Measurements from ENCODE around the gene MRPL18.
"Not testable (repeated sequence)": the region's sequence is repeated elsewhere in the genome, so short reads cannot be mapped to it uniquely, and the experiment has no call there.

Gene MRPL18

GRCh38 chr6:159817951-159818739, 27.9 kb downstream of the MRPL18 start:
- no peak for DNase-seq (ENCODE audit: low spot score)

GRCh38 chr6:159819098-159819497, 28.8 kb downstream of the MRPL18 start:
- DNase-seq (ENCODE audit: low spot score): no peak

GRCh38 chr6:159819932-159820640, 29.8 kb downstream of the MRPL18 start:
- DNase-seq (ENCODE audit: low spot score): peak; percentile 27

- DNase-seq (ENCODE audit: low spot score): no peak
These were observed 30.9 kb downstream of the MRPL18 start for GRCh38 chr6:159821122-159821521.

GRCh38 chr6:159821726-159822125, 31.5 kb downstream of the MRPL18 start:
- no peak for DNase-seq (ENCODE audit: low spot score)

- DNase-seq (ENCODE audit: low spot score): no peak
These were observed 33.7 kb downstream of the MRPL18 start for GRCh38 chr6:159823953-159824352.

- DNase-seq (ENCODE audit: low spot score): not testable (repeated sequence)
These were observed 34.4 kb downstream of the MRPL18 start for GRCh38 chr6:159824690-159825089.

GRCh38 chr6:159826004-159826403, 35.7 kb downstream of the MRPL18 start:
- DNase-seq (ENCODE audit: low spot score): no peak

- DNase-seq (ENCODE audit: low spot score): no peak
These were observed 36.8 kb downstream of the MRPL18 start for GRCh38 chr6:159826968-159827647.

- no peak for DNase-seq (ENCODE audit: low spot score)
These were observed 37.8 kb downstream of the MRPL18 start for GRCh38 chr6:159828074-159828473.

- DNase-seq (ENCODE audit: low spot score): no peak
These were observed 39.3 kb downstream of the MRPL18 start for GRCh38 chr6:159829526-159829925.

- no peak for DNase-seq (ENCODE audit: low spot score)
These were observed 40.5 kb downstream of the MRPL18 start for GRCh38 chr6:159830501-159831372.

GRCh38 chr6:159831373-159831679, 41.1 kb downstream of the MRPL18 start:
- no peak for DNase-seq (ENCODE audit: low spot score)

- DNase-seq (ENCODE audit: low spot score): no peak
These were observed 42.7 kb downstream of the MRPL18 start for GRCh38 chr6:159832946-159833345.

- DNase-seq (ENCODE audit: low spot score): no peak
These were observed 43.3 kb downstream of the MRPL18 start for GRCh38 chr6:159833556-159833955.

GRCh38 chr6:159833997-159834603, 43.8 kb downstream of the MRPL18 start:
- DNase-seq (ENCODE audit: low spot score): no peak

GRCh38 chr6:159836718-159837490, 46.6 kb downstream of the MRPL18 start:
- no peak for DNase-seq (ENCODE audit: low spot score)

GRCh38 chr6:159837511-159837910, 47.2 kb downstream of the MRPL18 start:
- no peak for DNase-seq (ENCODE audit: low spot score)

GRCh38 chr6:159838020-159838744, 47.9 kb downstream of the MRPL18 start:
- no peak for DNase-seq (ENCODE audit: low spot score)

- no peak for DNase-seq (ENCODE audit: low spot score)
These were observed 51.8 kb downstream of the MRPL18 start for GRCh38 chr6:159842035-159842434.
